Neuron (in vitro differentiated cells): Measurements from ENCODE around the gene HELQ.
A peak's percentile ranks its signal among the peaks of the same experiment; 100 is the strongest.
"Not testable (repeated sequence)": the region's sequence is repeated elsewhere in the genome, so short reads cannot be mapped to it uniquely, and the experiment has no call there.

Experiments
- H2AFZ ChIP-seq: one replicate; pipeline ENCODE4 v1.6.1; 2013; ENCODE audit warnings: low read depth, mild to moderate bottlenecking, inconsistent platforms, low read length, moderate library complexity
- H3K27me3 ChIP-seq: one replicate; pipeline ENCODE4 v1.6.1; 2013; ENCODE audit warnings: low read length; ENCODE audit not compliant: insufficient read depth
- H3K36me3 ChIP-seq: one replicate; pipeline ENCODE4 v1.6.1; 2013; ENCODE audit warnings: low read length; ENCODE audit not compliant: insufficient read depth
- H3K4me1 ChIP-seq: one replicate; pipeline ENCODE4 v1.6.1; 2013; ENCODE audit warnings: low read length; ENCODE audit not compliant: insufficient read depth
- H3K4me3 ChIP-seq: 2 replicates; pipeline ENCODE4 v1.5.1; 2013; ENCODE audit warnings: mild to moderate bottlenecking, low read length, moderate library complexity
- H3K9me3 ChIP-seq: one replicate; pipeline ENCODE4 v1.6.1; 2013; ENCODE audit warnings: low read length

Gene HELQ

DNA sequence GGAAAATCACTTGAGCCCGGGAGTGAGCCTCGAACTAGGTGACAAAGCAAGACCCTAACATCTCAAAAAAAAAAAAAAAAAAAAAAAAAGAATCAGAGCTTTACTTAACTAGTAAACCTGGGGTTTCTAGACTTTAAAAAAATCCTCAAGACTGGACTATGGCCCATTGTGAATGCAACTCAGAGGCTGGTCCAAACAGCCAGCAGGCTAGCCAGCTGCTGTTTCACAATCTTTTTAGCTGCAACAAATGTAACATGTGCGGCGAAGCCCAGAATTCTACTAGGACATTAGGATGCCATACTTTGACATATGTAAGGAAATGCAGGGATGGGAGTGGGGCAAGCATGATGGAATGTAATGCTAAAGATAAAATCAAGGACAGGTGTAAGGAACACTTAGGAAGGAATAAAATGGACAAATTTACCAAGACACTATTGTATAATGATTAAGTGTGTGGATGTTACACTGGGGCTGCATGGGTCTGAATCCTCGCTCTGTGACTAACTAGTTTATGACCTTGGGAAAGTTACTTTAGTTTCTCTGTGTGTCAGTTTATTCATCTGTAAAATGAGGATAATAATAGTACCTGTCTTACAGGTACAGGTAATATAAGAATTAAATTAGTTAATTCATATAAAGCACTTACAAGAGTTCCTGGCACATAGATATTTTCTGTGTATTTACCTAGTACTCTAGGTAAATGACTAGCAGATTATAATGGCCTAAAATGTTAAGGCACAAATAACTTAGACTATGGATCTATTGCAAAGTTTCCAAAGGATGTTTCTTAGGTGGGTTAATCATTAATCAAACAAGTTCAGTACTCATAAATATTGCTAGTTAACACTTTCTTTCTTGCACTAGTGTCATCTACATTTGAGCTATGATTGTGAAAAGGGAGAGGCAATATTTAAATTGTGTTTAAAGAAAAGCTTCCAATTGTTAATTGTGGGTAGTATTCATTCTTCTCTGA lies 49.5 kb downstream of the HELQ start:
- Histone ChIP-seq H3K27me3 (no peaks in the 10 kb centered on the region), H3K4me1 (no peaks in the 10 kb centered on the region), H3K4me3 (no peak overlapping the region), H3K36me3 (peaks cover 4% of the 10 kb centered on the region), H2AFZ (no peak overlapping the region), H3K9me3 (no peaks in the 10 kb centered on the region)

DNA sequence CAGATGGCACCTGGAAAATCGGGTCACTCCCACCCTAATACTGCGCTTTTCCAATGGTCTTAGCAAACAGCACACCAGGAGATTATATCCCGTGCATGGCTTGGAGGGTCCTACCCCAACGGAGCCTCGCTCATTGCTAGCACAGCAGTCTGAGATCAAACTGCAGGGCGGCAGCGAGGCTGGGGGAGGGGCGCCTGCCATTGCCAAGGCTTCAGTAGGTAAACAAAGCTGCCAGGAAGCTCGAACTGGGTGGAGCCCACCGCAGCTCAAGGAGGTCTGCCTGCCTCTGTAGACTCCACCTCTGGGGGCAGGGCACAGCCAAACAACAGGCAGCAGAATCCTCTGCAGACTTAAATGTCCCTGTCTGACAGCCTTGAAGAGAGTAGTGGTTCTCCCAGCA lies 57.5 kb downstream of the HELQ start:
- not testable (repeated sequence) for H3K4me1 ChIP-seq, H3K36me3 ChIP-seq, H2AFZ ChIP-seq, H3K27me3 ChIP-seq, H3K9me3 ChIP-seq, H3K4me3 ChIP-seq

DNA sequence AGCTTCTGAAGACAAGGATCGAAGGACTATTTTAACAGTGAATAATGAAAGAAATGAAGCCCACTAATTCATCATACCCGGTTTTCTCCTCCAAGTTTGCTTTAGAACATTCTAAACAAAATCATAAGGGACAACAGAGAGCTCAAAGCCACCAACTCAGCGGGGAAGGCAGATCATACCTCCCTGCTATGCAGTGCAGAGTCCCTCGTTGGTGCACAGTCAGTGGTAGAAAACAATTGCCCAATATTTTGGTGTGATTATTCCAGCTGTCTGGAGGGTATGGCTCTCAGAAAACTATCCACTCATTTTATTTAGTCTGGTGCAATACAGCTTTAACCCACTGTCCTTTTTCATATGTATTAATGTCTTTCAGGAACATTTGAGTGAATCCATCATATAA lies 61.7 kb downstream of the HELQ start:
- Histone ChIP-seq H3K9me3 (no peaks in the 10 kb centered on the region), H2AFZ (no peak overlapping the region), H3K36me3 (no peaks in the 10 kb centered on the region), H3K27me3 (no peaks in the 10 kb centered on the region), H3K4me1 (no peaks in the 10 kb centered on the region), H3K4me3 (no peak overlapping the region)

DNA sequence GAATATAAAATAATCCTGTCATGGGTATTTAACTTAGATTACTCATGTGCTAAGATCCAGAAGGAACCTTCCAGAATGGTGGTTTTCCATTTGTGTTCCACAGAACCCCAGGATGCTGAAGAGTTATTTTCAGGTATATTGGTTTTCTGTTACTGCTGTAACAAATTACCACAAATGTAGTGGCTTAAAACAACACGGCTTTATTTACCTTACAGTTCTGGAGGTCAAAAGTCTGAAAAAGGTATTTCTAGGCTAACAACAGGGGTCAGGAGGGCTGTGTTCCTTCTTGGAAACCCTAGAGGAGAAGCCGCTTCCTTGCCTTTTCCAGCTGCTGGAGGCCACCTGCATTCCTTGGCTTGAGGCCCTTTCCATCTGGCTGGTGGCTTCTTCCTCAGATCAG lies 63.1 kb downstream of the HELQ start:
- no peaks in the 10 kb centered on the region for H3K36me3 ChIP-seq
- no peaks in the 10 kb centered on the region for H3K9me3 ChIP-seq
- no peaks in the 10 kb centered on the region for H3K27me3 ChIP-seq
- no peaks in the 10 kb centered on the region for H3K4me1 ChIP-seq
- no peak overlapping the region for H3K4me3 ChIP-seq
- H2AFZ ChIP-seq = no peak overlapping the region

DNA sequence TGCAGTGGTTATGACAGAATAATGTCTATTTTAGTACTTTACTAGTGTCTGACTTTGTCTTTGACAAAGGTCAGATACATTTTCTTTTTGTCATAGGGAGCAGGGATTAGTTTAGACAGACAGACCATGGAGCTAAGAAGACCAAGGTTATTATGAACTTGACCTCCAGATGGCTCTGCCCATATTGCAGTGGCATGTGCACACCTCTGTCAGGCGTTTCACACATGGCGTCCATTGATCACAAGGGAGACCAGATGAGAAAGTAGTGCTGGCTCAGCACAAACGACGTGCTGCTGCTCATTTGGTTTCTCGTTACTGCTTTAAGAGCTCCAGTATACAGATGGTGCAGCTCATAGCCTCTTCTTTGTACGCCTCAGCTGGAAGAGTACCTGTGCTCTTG lies 64.7 kb downstream of the HELQ start:
- H3K27me3 ChIP-seq = no peaks in the 10 kb centered on the region
- no peak overlapping the region for H2AFZ ChIP-seq
- no peaks in the 10 kb centered on the region for H3K9me3 ChIP-seq
- no peak overlapping the region for H3K4me3 ChIP-seq
- H3K36me3 ChIP-seq = no peaks in the 10 kb centered on the region
- peaks cover 4% of the 10 kb centered on the region for H3K4me1 ChIP-seq

DNA sequence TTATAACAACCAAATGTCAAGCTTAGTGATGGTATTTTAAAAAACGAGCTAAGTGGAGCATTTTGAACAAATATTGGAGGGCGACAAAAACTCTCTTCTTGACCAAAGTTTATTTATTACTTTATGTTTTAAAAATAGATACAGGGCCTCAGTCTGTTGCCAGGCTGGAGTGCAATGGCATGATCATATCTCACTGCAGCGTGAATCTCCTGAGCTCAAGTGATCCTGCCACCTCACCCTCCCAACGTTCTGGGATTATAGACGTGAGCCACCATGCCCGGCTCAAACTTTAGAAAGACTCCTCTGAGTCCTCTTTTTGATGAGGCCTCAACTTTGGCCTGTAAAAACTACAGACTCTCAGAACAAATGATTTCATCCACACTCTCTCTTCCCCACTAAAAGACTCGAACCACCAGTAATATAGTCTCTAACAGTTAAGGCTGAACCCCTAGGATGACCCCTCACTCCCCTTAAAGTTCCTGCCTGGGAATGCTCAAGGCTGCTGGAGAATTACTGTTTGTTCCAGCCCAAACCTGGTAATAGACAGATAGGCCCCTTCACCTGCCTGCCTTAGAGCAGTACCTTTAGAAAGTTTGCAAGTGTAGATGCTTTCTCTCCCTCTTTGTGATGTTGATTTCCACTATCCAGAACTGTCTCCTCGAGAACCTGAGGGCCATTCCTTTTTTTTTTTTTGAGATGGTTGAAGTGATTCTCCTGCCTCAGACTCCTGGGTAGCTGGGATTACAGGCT lies 65.7 kb downstream of the HELQ start:
- Histone ChIP-seq H2AFZ (no peak overlapping the region), H3K4me1 (peaks cover 4% of the 10 kb centered on the region), H3K27me3 (no peaks in the 10 kb centered on the region), H3K4me3 (no peak overlapping the region), H3K9me3 (no peaks in the 10 kb centered on the region), H3K36me3 (no peaks in the 10 kb centered on the region)

DNA sequence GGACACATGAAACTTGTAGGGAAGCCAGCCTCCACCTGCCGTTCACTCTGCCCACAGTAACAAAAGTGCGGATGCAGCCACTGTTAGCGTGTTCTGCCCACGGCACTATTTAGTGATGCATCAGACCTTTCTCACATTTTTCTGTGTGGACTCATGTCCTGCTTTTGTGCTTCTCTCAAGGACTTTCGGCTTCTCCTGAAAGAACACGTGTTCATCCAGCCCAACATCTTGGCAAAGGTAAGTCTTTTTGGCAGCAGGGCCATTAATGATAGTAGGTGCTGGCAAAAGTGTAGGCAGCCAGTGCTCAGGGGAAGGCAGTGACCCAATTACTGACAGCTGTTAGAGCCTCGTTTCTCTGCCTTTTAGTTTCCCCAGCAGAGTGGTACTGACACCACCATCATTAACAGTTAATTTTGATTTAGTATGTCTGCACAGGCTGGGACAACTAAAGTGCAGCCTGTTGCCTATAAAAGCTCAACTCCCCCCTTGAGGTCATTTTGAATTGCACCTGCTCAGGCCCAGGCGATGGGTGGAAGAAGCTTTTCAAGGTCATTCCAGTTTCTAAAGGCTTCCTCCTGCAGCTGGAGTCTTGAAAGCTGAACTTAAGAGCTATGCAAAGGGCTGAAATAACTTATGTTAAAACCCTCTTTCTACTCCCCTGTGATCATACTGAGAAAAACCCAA lies 66.4 kb downstream of the HELQ start:
- Histone ChIP-seq H3K4me1 (peaks cover 4% of the 10 kb centered on the region), H2AFZ (no peak overlapping the region), H3K36me3 (no peaks in the 10 kb centered on the region), H3K4me3 (no peak overlapping the region), H3K9me3 (no peaks in the 10 kb centered on the region), H3K27me3 (no peaks in the 10 kb centered on the region)

DNA sequence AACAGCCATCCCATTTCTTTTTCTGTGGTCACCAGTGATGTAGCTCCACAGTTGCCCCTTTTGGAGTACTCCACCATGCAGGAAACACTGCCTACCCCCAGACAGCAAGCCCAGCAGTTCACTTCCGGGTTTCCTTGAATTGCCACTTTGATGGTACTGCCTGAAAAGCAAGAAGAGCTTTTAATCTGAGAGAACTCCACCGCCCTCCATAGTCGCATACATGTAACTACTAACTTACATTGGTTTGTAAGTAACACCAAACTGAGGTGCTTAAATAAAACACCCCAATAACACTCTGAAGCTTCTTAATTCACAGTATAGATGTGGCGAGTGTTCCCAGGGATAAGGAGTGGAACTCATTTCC lies 67.3 kb downstream of the HELQ start:
- H3K27me3 ChIP-seq = no peaks in the 10 kb centered on the region
- no peak overlapping the region for H2AFZ ChIP-seq
- no peaks in the 10 kb centered on the region for H3K36me3 ChIP-seq
- H3K9me3 ChIP-seq = no peaks in the 10 kb centered on the region
- no peak overlapping the region for H3K4me3 ChIP-seq
- H3K4me1 ChIP-seq = peaks cover 4% of the 10 kb centered on the region

DNA sequence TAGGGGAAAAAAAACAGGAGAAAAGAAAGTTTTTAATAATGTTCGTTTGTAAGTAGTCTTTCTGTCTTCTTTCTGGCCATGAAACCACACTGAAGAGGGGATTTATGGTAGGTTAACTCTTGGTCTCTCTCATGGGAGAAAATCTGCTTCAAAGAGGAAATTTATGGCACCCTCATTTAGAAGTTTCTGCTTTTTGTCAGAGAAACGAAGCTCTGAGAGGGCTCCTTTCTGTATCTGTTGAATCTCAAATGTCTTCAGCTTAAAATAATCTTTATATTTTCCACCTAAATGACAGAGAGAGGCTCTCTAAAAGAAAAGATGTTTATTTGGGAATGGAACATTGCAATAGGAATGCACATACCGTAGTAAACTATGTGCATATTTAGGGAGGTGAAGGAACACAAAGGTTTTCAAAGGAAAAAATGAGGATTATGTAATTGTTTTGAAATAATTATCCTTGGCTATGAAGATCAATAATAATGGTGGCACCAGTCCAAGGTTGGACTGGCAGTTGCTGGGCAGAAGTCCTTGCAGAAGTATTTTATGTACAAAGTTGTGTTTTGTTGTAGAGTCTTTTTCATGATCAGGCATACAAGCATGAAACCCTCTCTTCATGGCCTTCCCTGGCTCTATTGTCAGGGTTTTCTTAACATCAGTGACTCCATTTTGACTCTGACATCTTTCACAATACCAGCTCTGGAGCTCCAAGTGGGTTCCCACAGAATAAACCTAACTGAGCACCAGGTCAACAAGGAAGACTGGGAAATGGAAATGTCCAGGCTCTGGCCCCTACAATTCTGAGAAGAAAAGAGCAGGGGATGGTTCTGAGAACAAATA lies 67.9 kb downstream of the HELQ start:
- Histone ChIP-seq H2AFZ (peak overlapping the region; percentile 18), H3K27me3 (no peaks in the 10 kb centered on the region)

DNA sequence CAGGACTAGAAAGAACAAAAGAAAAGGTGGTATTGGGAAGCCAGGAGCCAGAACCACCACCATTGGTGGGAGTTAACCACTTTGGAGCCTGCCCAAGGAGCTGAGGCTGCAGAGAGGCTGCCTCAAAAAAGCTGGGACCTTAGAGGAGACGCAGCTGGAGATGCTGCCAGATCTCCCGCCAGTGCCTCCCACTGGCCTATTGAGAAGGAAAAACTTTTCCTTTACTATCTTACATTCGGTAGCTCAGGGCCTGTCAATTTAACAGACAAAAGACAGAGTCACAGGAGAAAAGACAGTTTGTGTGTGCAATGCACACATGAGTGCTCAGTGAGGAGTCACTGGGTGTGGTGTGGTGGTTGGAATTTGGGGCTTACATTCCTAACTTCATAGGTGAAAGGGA lies 68.6 kb downstream of the HELQ start:
- H3K9me3 ChIP-seq = no peaks in the 10 kb centered on the region
- no peak overlapping the region for H3K4me3 ChIP-seq
- no peaks in the 10 kb centered on the region for H3K27me3 ChIP-seq
- H2AFZ ChIP-seq = no peak overlapping the region
- H3K4me1 ChIP-seq = peaks cover 4% of the 10 kb centered on the region
- no peaks in the 10 kb centered on the region for H3K36me3 ChIP-seq

More for the DNA sequence above, 67.9 kb downstream of the HELQ start:
- no peaks in the 10 kb centered on the region for H3K9me3 ChIP-seq
- no peak overlapping the region for H3K4me3 ChIP-seq
- peaks cover 4% of the 10 kb centered on the region for H3K4me1 ChIP-seq
- no peaks in the 10 kb centered on the region for H3K36me3 ChIP-seq

DNA sequence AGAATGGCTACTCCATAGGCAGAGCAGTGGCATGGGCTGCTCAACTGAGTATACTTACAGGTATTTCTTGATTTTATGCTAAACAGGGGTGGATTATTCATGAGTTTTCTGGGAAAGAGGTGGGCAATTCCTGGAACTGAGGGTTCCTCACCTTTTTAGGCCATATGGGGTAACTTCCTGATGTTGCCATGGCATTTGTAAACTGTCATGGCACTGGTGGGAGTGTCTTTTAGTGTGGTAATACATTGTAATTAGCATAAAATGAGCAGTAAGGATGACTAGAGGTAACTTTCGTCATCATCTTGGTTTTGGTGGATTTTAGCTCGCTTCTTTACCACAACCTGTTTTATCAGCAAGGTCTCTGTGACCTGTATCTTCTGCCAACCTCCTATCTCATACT lies 72.8 kb downstream of the HELQ start:
- H3K27me3 ChIP-seq = no peaks in the 10 kb centered on the region
- H3K36me3 ChIP-seq = no peaks in the 10 kb centered on the region
- peaks cover 4% of the 10 kb centered on the region for H3K9me3 ChIP-seq
- H3K4me3 ChIP-seq = no peak overlapping the region
- H3K4me1 ChIP-seq = peaks cover 4% of the 10 kb centered on the region
- H2AFZ ChIP-seq = no peak overlapping the region

DNA sequence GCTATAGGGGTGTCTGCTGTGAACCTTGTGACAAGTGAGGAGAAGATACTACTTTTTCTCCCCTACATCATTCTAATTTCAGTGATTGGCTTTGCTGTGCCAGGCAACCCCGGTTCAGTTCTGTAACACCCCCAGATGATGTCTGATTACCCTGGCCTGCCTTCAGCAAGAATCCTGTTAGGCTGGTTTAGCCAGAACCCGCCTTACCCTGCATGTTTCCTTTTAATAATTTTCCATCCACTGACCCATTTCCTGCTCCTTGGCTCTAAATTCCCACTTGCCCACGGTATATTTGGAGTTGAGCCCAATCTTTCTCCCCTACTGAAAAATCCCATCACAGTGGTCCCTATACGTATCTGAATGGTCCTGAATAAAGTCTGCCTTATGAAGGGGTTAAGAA lies 74.5 kb downstream of the HELQ start:
- H2AFZ ChIP-seq = no peak overlapping the region
- H3K4me1 ChIP-seq = no peaks in the 10 kb centered on the region
- no peak overlapping the region for H3K4me3 ChIP-seq
- peaks cover 5% of the 10 kb centered on the region for H3K9me3 ChIP-seq
- no peaks in the 10 kb centered on the region for H3K36me3 ChIP-seq
- no peaks in the 10 kb centered on the region for H3K27me3 ChIP-seq
